MCF 10A (cell line): ENCODE measurements around the gene FBXW9. TPM values are rescaled to one million over a fixed set of nuclear protein-coding genes. Genes with fewer than 3 reads are reported as not detected.
A peak's percentile ranks its signal among the peaks of the same experiment; 100 is the strongest.

Experiments used
- BruUV-seq: library from RNA; stranded (reverse); fragments of 400-500 nt; replicated peaks from 2 replicates; lab custom pipeline; 2021; lab: Mats Ljungman, UMichigan
- CTCF ChIA-PET: fragments of 300-600 bp; sonication (Branson Sonifier 250); formaldehyde crosslinking; extraction: SDS; loops from one replicate; lab custom pipeline; 2021; ENCODE audit warnings: antibody characterized with exemption, inconsistent platforms; lab: Yijun Ruan, JAX
- POLR2A ChIA-PET: fragments of 300-600, 350-650 bp; sonication (Branson Sonifier 250); formaldehyde crosslinking; extraction: SDS; loops from one replicate; lab custom pipeline; 2020; ENCODE audit warnings: antibody characterized with exemption, inconsistent platforms; lab: Yijun Ruan, JAX
- DNase-seq: peaks from one replicate; pipeline ENCODE4 v3.0.0-alpha.2; 2018; ENCODE audit not compliant: unreplicated experiment
- H3K27ac Mint-ChIP-seq: one replicate; pipeline ENCODE4 v1.8.0; 2022; ENCODE audit warnings: mild to moderate bottlenecking, low read depth, mixed read lengths; ENCODE audit not compliant: unreplicated experiment
- H3K27me3 Mint-ChIP-seq: one replicate; pipeline ENCODE4 v1.8.0; 2022; ENCODE audit warnings: mixed read lengths; ENCODE audit not compliant: insufficient read depth, unreplicated experiment
- H3K36me3 Mint-ChIP-seq: one replicate; pipeline ENCODE4 v1.8.0; 2022; ENCODE audit warnings: mild to moderate bottlenecking, moderate library complexity, mixed read lengths; ENCODE audit not compliant: insufficient read depth, unreplicated experiment
- H3K4me1 Mint-ChIP-seq: one replicate; pipeline ENCODE4 v1.8.0; 2022; ENCODE audit warnings: mixed read lengths; ENCODE audit not compliant: insufficient read depth, unreplicated experiment
- H3K4me3 Mint-ChIP-seq: one replicate; pipeline ENCODE4 v1.8.0; 2022; ENCODE audit warnings: mild to moderate bottlenecking, moderate library complexity, mixed read lengths; ENCODE audit not compliant: unreplicated experiment
- H3K9me3 Mint-ChIP-seq: one replicate; pipeline ENCODE4 v1.8.0; 2022; ENCODE audit warnings: mixed read lengths; ENCODE audit not compliant: unreplicated experiment
- CTCF ChIP-seq: fragments of 200-600 bp; IDR thresholded peaks from one replicate; pipeline ENCODE4 v1.8.0; 2022; ENCODE audit warnings: antibody characterized with exemption, mild to moderate bottlenecking; ENCODE audit not compliant: unreplicated experiment
- intact Hi-C: fragments of 100-400 bp; cut with micrococcal nuclease; formaldehyde crosslinking; loops from 2 replicates; pipeline ENCODE4 v1.14.1; 2022
- total RNA-seq: library from RNA; stranded (reverse); gene quantifications from 2 replicates; pipeline ENCODE4 v1.2.3, GENCODE V29; 2022

FBXW9 gene
- total RNA-seq, 1 experiment from 2014 or later, result 13.8 TPM

- Mint-ChIP-seq H3K4me3 (peak within 1 kb of the TSS; percentile 99), H3K27me3 (no peaks in the 10 kb centered on the region), H3K36me3 (peaks cover 48% of the 10 kb centered on the region), H3K4me1 (peaks cover 22% of the 10 kb centered on the region), H3K9me3 (no peaks in the 10 kb centered on the region), H3K27ac (peak within 1 kb of the TSS; percentile 100)
- intact Hi-C loops, result no loop called here
- TF ChIP-seq CTCF, result no peak
- POLR2A ChIA-PET, result interaction anchor here (0.6 to 8.5 kb wide), 24 partner anchors 9 to 268 kb away, joined by 3 to 235 read pairs (median 4); partner anchors contain the start of genes BEST2, FBXW9, JUNB and TNPO2
- DNase-seq, result peak; percentile 100
- CTCF ChIA-PET, result interaction anchor here (0.6 to 2.3 kb wide), 9 partner anchors 8 to 110 kb away, joined by 3 to 8 read pairs (median 5); partner anchors contain the start of gene TNPO2
- TSS peak; percentile 73 for BruUV-seq
Measured at GRCh38 chr19:12736995-12737834, 40.8 kb upstream of the FBXW9 start, which contains the start of gene GET3. Gene GET3, plus strand, starts transcription at chr19:12737497. Its CDS starts 9 bp downstream, at chr19:12737506.

GRCh38 chr19:12733369-12734214 lies 37.2 kb upstream of the FBXW9 start:
- BruUV-seq, result TSS peak; percentile 32
- no peaks in the 10 kb centered on the region for H3K27me3 Mint-ChIP-seq
- peaks cover 47% of the 10 kb centered on the region for H3K36me3 Mint-ChIP-seq
- intact Hi-C loops, result loop anchor here (1.0 kb wide), 1 partner anchor 24 kb away; no protein-coding TSS in a partner anchor
- TF ChIP-seq CTCF, result peak; percentile 38
- H3K27ac Mint-ChIP-seq, result peak overlapping the region; percentile 94
- peak overlapping the region; percentile 90 for H3K4me3 Mint-ChIP-seq
- peaks cover 27% of the 10 kb centered on the region for H3K4me1 Mint-ChIP-seq
- no peaks in the 10 kb centered on the region for H3K9me3 Mint-ChIP-seq
- ChIA-PET POLR2A (interaction anchor here (0.5 to 8.5 kb wide), 27 partner anchors 9 to 1108 kb away, joined by 3 to 235 read pairs (median 4); partner anchors contain the start of genes BEST2, CALR, FBXW9 and GCDH), CTCF (interaction anchor here (0.6 to 3.1 kb wide), 23 partner anchors 9 to 113 kb away, joined by 3 to 32 read pairs (median 4); partner anchors contain the start of genes PRDX2, THSD8 and TNPO2)
- DNase-seq, result peak; percentile 68

- DNase-seq, result no peak
- Mint-ChIP-seq H3K36me3 (peaks cover 55% of the 10 kb centered on the region), H3K27ac (no peak overlapping the region), H3K4me1 (peaks cover 18% of the 10 kb centered on the region), H3K27me3 (no peaks in the 10 kb centered on the region), H3K4me3 (no peak overlapping the region), H3K9me3 (no peaks in the 10 kb centered on the region)
- ChIA-PET CTCF (interaction anchor here (0.6 to 1.4 kb wide), 4 partner anchors 9 to 399 kb away, joined by 3 to 7 read pairs (median 4); no protein-coding TSS in a partner anchor), POLR2A (interaction anchor here (0.7 to 8.5 kb wide), 3 partner anchors 9 to 59 kb away, joined by 3 to 235 read pairs (median 3); partner anchors contain the start of gene TNPO2)
- no TSS peak for BruUV-seq
- intact Hi-C loops, result no loop called here
- no peak for TF ChIP-seq CTCF
Measured at GRCh38 chr19:12731337-12731736, 34.9 kb upstream of the FBXW9 start.
